Chondrocyte (in vitro differentiated cells): Measurements from ENCODE around the gene GRK5. TPM values are rescaled to one million over a fixed set of nuclear protein-coding genes. Genes with fewer than 3 reads are reported as not detected.

Source experiments
- DNase-seq: peaks from one replicate; pipeline ENCODE4 v3.0.0; 2021; ENCODE audit warnings: mixed read lengths, low spot score
- H3K27ac Mint-ChIP-seq: one replicate; pipeline ENCODE4 v1.8.0; 2021; ENCODE audit warnings: mild to moderate bottlenecking, moderate library complexity, mixed read lengths; ENCODE audit not compliant: unreplicated experiment
- H3K27me3 Mint-ChIP-seq: 2 replicates; pipeline ENCODE4 v1.8.0; 2021; ENCODE audit warnings: low read depth, mixed read lengths
- H3K36me3 Mint-ChIP-seq: 2 replicates; pipeline ENCODE4 v1.8.0; 2021; ENCODE audit warnings: low read depth, mixed read lengths
- H3K4me1 Mint-ChIP-seq: 2 replicates; pipeline ENCODE4 v1.8.0; 2021; ENCODE audit warnings: low read depth, mild to moderate bottlenecking, mixed read lengths
- H3K4me3 Mint-ChIP-seq: one replicate; pipeline ENCODE4 v1.8.0; 2021; ENCODE audit warnings: mild to moderate bottlenecking, moderate library complexity, mixed read lengths; ENCODE audit not compliant: unreplicated experiment
- H3K9me3 Mint-ChIP-seq: 2 replicates; pipeline ENCODE4 v1.8.0; 2021; ENCODE audit warnings: low read depth, mixed read lengths
- total RNA-seq: library from RNA; stranded (reverse); gene quantifications from 3 replicates; pipeline ENCODE4 v1.2.1, GENCODE V29; 2021
- TF ChIP-seq, protein P1 (sequence below): fragments of 200-600 bp; sonication (generic); IDR thresholded peaks from 2 replicates; pipeline ENCODE4 v1.5.0; 2021; ENCODE audit warnings: antibody characterized with exemption, mild to moderate bottlenecking, moderate library complexity

GRK5 gene
- total RNA-seq, 1 donor from 2014 or later: 16.4 TPM

DNA sequence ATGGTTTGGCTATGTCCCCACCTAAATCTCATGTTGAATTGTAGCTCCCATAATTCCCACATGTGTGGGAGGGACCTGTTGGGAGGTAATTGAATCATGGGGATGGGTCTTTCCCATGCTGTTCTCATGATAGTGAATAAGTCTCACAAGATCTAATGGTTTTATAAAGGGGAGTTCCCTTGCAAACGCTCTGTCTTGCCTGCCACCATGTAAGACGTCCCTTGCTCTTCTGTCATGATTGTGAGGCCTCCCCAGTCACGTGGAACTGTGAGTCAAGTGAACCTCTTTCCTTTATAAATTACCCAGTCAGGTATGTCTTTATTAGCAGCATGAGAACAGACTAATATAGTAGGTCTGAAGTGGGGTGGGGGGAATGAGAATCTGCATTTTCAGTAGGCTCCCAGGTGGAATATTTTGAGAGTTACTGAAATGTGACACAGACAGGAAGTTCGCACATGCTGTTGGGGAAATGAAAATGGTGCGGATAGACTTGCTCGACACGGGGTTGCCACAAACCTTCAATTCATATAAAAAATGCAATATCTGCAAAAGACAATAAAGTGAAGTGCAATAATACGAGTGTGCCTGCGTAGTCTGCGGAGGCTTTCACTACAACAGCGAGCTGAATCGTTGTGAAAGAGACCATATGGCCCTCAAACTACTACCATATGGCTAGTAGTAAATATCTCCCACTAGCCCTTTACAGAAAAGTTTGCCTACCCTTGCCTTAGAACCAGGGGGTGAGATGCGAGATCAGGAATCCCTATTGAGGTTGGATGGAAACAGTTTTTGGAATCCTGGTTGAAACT is 166.1 kb downstream of the GRK5 start:
- no peak for DNase-seq
- no peak overlapping the region for H3K4me3 Mint-ChIP-seq
- H3K4me1 Mint-ChIP-seq: peaks cover 25% of the 10 kb centered on the region
- H3K27me3 Mint-ChIP-seq: no peaks in the 10 kb centered on the region
- H3K27ac Mint-ChIP-seq: no peak overlapping the region
- TF ChIP-seq, protein P1, sequence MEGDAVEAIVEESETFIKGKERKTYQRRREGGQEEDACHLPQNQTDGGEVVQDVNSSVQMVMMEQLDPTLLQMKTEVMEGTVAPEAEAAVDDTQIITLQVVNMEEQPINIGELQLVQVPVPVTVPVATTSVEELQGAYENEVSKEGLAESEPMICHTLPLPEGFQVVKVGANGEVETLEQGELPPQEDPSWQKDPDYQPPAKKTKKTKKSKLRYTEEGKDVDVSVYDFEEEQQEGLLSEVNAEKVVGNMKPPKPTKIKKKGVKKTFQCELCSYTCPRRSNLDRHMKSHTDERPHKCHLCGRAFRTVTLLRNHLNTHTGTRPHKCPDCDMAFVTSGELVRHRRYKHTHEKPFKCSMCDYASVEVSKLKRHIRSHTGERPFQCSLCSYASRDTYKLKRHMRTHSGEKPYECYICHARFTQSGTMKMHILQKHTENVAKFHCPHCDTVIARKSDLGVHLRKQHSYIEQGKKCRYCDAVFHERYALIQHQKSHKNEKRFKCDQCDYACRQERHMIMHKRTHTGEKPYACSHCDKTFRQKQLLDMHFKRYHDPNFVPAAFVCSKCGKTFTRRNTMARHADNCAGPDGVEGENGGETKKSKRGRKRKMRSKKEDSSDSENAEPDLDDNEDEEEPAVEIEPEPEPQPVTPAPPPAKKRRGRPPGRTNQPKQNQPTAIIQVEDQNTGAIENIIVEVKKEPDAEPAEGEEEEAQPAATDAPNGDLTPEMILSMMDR: no peak
- no peaks in the 10 kb centered on the region for H3K36me3 Mint-ChIP-seq
- H3K9me3 Mint-ChIP-seq: no peaks in the 10 kb centered on the region

DNA sequence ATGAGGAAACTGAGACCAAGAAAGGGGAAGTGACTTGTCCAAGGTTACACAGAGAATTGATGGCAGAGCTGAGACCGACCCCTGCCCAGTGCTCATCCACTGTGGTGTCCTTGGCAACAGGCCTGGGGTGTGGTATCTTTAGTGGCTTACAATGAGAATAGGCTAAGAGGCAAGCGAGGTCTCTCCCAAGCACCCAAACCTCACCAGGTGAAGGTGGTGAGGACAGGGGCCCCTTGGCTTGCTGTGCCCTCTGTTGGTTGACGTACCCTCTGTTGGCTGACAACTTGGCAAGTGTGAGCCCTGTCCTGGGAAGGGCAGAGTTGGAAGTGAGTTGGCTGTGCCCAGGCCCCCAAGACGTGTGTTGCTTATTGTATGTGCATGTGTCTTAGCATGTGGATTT is 166.9 kb downstream of the GRK5 start:
- Mint-ChIP-seq H3K27me3 (no peaks in the 10 kb centered on the region), H3K27ac (no peak overlapping the region), H3K9me3 (no peaks in the 10 kb centered on the region), H3K4me3 (no peak overlapping the region), H3K4me1 (peaks cover 25% of the 10 kb centered on the region), H3K36me3 (no peaks in the 10 kb centered on the region)
- peak; percentile 61 for DNase-seq
- TF ChIP-seq, protein P1: no peak

DNA sequence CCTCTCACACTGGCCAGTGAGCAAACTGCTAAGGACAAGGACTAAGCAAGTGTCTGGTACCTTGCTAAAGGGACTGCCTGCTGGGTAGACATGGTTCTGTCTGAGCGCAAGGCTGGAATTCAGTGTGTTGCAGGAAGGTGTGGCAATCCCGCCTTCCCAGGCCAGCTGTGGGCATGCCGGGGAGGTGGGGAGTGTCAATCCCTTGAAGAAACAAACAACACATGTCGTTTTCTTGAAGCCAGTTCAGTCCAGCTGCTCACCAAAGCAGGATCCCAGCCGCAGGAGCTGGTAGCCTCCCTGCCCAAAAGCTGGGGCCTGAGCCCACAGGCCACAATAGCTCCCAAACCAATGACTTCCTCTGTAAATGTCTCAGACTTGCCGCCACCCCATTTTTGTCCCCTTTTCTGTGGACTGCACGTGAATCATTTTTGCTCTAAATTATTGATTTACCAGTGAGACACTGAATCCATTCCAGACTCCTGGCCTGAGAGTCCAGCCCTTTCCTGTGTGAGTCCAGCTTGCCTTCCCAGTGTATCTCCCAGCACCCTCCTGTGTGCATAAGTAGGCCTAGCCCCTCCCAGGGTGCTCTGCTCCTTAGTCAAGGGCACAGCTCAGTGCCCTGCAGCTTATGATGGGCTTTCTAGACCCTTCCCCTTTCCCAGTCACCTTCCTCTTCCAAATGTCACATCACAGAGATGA is 168.4 kb downstream of the GRK5 start:
- Mint-ChIP-seq H3K36me3 (no peaks in the 10 kb centered on the region), H3K4me1 (peaks cover 17% of the 10 kb centered on the region), H3K9me3 (no peaks in the 10 kb centered on the region), H3K27ac (no peak overlapping the region), H3K27me3 (no peaks in the 10 kb centered on the region), H3K4me3 (no peak overlapping the region)
- TF ChIP-seq, protein P1: no peak
- DNase-seq: peak; percentile 52

DNA sequence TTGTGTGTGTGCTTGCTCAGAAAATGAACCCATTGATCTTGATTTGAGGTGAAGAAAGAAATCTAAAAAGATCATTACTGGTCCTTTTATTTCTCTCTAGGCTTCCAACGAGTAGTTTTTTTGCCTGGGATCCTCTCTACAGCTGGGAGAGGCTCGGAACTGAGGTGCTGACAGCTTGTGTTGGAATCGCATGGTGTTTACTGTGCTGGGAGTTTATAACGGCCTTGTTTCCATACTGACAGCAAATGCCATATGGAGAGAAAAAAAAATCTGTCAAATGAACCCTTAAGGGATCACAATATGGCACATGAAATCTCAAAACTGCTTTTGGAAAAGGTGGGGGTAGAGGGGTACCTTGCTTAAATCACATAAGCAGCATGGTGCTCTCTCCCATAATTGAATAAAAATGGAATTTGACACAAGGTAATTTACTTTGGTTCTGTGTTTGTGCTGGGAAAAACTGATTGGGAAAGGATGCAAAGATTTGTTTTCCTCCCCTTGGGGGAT is 170.1 kb downstream of the GRK5 start:
- TF ChIP-seq, protein P1: no peak
- H3K27ac Mint-ChIP-seq: no peak overlapping the region
- no peaks in the 10 kb centered on the region for H3K27me3 Mint-ChIP-seq
- no peaks in the 10 kb centered on the region for H3K9me3 Mint-ChIP-seq
- peaks cover 7% of the 10 kb centered on the region for H3K4me1 Mint-ChIP-seq
- no peaks in the 10 kb centered on the region for H3K36me3 Mint-ChIP-seq
- H3K4me3 Mint-ChIP-seq: no peak overlapping the region
- DNase-seq: no peak

DNA sequence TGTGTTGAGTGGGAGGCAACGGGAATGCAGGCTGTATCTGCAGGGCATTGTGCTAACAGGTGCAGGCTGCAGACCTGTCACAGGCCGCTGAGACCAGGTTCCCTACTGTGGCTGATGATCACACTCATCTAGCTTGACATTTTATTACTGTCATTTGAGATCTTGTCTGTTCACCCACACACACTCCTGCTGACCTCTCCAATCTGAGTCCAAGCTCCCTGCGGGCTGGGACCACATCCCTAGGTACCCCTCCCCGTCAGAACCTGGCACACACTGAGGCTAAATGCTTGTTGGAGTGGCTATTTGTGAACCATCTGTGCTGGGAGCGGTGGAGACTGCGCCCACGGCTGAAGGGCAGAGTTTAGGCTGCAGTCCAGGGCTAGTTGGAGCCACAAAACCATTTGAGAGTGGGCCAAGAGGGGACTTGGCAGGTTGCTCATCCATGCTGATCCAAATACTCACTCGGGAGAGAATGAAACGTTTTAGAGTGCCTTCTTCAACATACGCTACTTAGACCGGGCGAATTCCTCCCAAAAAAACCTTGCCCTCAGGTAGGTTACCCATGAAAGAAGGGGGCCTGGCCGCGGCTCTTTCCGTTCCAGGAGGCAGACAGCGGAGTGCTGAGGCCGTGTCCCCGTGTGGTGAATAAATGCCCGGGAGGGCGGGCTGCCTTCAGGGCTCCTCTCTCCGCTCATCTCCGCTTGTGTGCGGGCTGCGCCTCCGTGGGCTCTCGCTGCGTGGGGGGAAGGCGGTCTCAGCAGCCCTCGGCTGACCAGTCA is 170.8 kb downstream of the GRK5 start:
- no peak overlapping the region for H3K27ac Mint-ChIP-seq
- TF ChIP-seq, protein P1: no peak
- no peaks in the 10 kb centered on the region for H3K27me3 Mint-ChIP-seq
- DNase-seq: no peak
- H3K4me1 Mint-ChIP-seq: peaks cover 7% of the 10 kb centered on the region
- no peak overlapping the region for H3K4me3 Mint-ChIP-seq
- H3K36me3 Mint-ChIP-seq: peaks cover under 1% of the 10 kb centered on the region
- no peaks in the 10 kb centered on the region for H3K9me3 Mint-ChIP-seq
